ENCODE data around the gene MINK1.

The MINK1 gene

GRCh38 chr17:4886830-4887229 lies 53.7 kb downstream of the MINK1 start:
- TF ChIP-seq ZNF37A (tag by site-specific recombination; IDR thresholded peaks at IDR 0.05) (no peak), ZNF221 (tag by site-specific recombination; IDR thresholded peaks at IDR 0.05; ENCODE audit: borderline replicate concordance) (no peak), ZNF624 (tag by site-specific recombination; IDR thresholded peaks at IDR 0.05) (no peak), ZNF394 (tag by site-specific recombination; IDR thresholded peaks at IDR 0.05; ENCODE audit: borderline replicate concordance) (no peak), ZNF600 (tag by site-specific recombination; IDR thresholded peaks at IDR 0.05) (no peak)
- peaks cover 34 to 81% of the 10 kb centered on the region in 2 experiments; a peak in 2 of 3 replicates for H3K36me3 ChIP-seq (ENCODE audit: control insufficient read depth in 2 of 2, insufficient read depth in 1 of 2, low read length in 2 of 2)
- POLR2A ChIA-PET, result no interaction called here
- H3K27ac ChIP-seq (ENCODE audit: extremely low read depth, low read depth, low read length), result no peak overlapping the region
- no peaks in the 10 kb centered on the region for H3K9me3 ChIP-seq (ENCODE audit: control insufficient read depth, insufficient read depth, low read depth, low read length)
- H3K4me3 ChIP-seq (ENCODE audit: low read depth, low read length), result no peak overlapping the region
- no peaks in the 10 kb centered on the region for H3K4me1 ChIP-seq (ENCODE audit: control insufficient read depth, insufficient read depth, low read length)
- CTCF ChIA-PET, result interaction anchor here (0.6 to 3.1 kb wide), 4 partner anchors 58 to 319 kb away, joined by 3 to 12 read pairs (median 3); partner anchors contain the start of gene MED11

- peaks cover 34 to 82% of the 10 kb centered on the region in 2 experiments; a peak in 2 of 3 replicates for H3K36me3 ChIP-seq (ENCODE audit: control insufficient read depth in 2 of 2, insufficient read depth in 1 of 2, low read length in 2 of 2)
- ChIA-PET POLR2A (interaction anchor here (0.8 kb wide), 1 partner anchor 81 kb away, joined by 4 read pairs; the partner anchor contains the start of gene PLD2), CTCF (interaction anchor here (0.6 to 3.5 kb wide), 9 partner anchors 10 to 320 kb away, joined by 3 to 20 read pairs (median 4); partner anchors contain the start of genes ARRB2 and MED11)
- no peak overlapping the region for H3K4me3 ChIP-seq (ENCODE audit: low read depth, low read length)
- TF ChIP-seq PBX3 (CRISPR knock-in tag; IDR thresholded peaks at IDR 0.05), result no peak
- TF ChIP-seq PRDM10 (tag by site-specific recombination; IDR thresholded peaks at IDR 0.05), result no peak
- TF ChIP-seq ZNF623 (tag by site-specific recombination; IDR thresholded peaks at IDR 0.05), result no peak
- no peak for TF ChIP-seq GLI2 (tag by site-specific recombination; IDR thresholded peaks at IDR 0.05; ENCODE audit: borderline replicate concordance, low read depth)
- TF ChIP-seq ZNF660 (tag by site-specific recombination; IDR thresholded peaks at IDR 0.05), result no peak
- TF ChIP-seq ZNF529 (tag by site-specific recombination; IDR thresholded peaks at IDR 0.05; ENCODE audit: insufficient replicate concordance), result no peak
- TF ChIP-seq ZNF707 (tag by site-specific recombination; IDR thresholded peaks at IDR 0.05), result no peak
- TF ChIP-seq PRDM1 (tag by site-specific recombination; IDR thresholded peaks at IDR 0.05), result no peak
- no peak for TF ChIP-seq ZNF48 (tag by site-specific recombination; IDR thresholded peaks at IDR 0.05)
- no peak for TF ChIP-seq ZBTB6 (tag by site-specific recombination; IDR thresholded peaks at IDR 0.05)
- no peak for TF ChIP-seq OSR2 (tag by site-specific recombination; IDR thresholded peaks at IDR 0.05)
- no peak for TF ChIP-seq PRDM6 (tag by site-specific recombination; IDR thresholded peaks at IDR 0.05)
- no peak for TF ChIP-seq GLIS1 (tag by site-specific recombination; IDR thresholded peaks at IDR 0.05)
- no peak for TF ChIP-seq ZNF223 (tag by site-specific recombination; IDR thresholded peaks at IDR 0.05)
- no peak for TF ChIP-seq ZNF148 (tag by site-specific recombination; IDR thresholded peaks at IDR 0.05; ENCODE audit: borderline replicate concordance)
- TF ChIP-seq ZBTB20 (tag by site-specific recombination; IDR thresholded peaks at IDR 0.05), result no peak
- TF ChIP-seq KLF7 (tag by site-specific recombination; IDR thresholded peaks at IDR 0.05; ENCODE audit: borderline replicate concordance), result no peak
- no peak for TF ChIP-seq ZNF18 (tag by site-specific recombination; IDR thresholded peaks at IDR 0.05)
- no peaks in the 10 kb centered on the region for H3K9me3 ChIP-seq (ENCODE audit: control insufficient read depth, insufficient read depth, low read depth, low read length)
- no peak overlapping the region for H3K27ac ChIP-seq (ENCODE audit: extremely low read depth, low read depth, low read length)
- no peaks in the 10 kb centered on the region for H3K4me1 ChIP-seq (ENCODE audit: control insufficient read depth, insufficient read depth, low read length)
These were observed 54.4 kb downstream of the MINK1 start for GRCh38 chr17:4887581-4887980.
